ENCODE measurements around the gene HHAT. TPM values are rescaled to one million over a fixed set of nuclear protein-coding genes. Genes with fewer than 3 reads are reported as not detected.

The HHAT gene
- polyA plus RNA-seq, 2 of the 4 experiments (the other 2 are of a cell fraction): 3.8 to 4.5 TPM

DNA sequence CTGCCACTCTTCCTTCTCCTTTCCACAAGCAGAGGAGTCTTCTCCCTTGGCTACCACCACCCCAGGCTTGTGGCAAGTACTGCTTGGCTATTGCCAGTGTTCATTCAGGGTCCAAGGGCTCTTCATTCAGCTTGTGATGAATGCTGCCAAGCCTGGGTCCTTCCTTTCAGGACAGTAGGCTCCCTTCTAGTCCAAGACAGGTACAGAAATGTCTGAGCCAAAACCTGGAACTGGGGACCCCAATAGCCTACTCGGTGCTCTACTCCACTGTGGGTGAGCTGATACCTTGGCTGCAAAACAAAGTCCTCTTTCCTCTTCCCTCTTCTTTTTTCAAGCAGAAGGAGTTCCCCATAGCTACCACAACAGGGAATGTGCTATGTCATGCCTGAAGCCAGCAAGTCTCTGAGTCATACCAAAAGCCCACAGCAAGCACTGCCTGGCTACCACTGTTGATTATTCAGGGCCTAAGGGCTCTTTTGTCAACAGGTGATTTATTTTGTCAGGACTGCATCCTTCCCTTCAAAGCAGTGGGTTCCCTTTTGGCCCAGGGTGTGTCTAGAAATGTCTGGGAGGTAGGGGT, 268.9 kb downstream of the HHAT start:
- TF ChIP-seq, protein P1, sequence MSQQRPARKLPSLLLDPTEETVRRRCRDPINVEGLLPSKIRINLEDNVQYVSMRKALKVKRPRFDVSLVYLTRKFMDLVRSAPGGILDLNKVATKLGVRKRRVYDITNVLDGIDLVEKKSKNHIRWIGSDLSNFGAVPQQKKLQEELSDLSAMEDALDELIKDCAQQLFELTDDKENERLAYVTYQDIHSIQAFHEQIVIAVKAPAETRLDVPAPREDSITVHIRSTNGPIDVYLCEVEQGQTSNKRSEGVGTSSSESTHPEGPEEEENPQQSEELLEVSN (IDR thresholded peaks at IDR 0.05; ENCODE audit: borderline replicate concordance, low read depth): peak; percentile 21; the same call in 1 of the 2 replicates
- peak; percentile 93 for TF ChIP-seq NFE2L2 (conservative IDR thresholded peaks at IDR 0.05; ENCODE audit: low read length)
- TF ChIP-seq, protein P2, sequence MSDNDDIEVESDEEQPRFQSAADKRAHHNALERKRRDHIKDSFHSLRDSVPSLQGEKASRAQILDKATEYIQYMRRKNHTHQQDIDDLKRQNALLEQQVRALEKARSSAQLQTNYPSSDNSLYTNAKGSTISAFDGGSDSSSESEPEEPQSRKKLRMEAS (IDR thresholded peaks at IDR 0.05): peak; percentile 71
- TF ChIP-seq SMC3 (IDR thresholded peaks at IDR 0.05): peak; percentile 28; the same call in 1 of the 3 replicates
- no peak; the same call in 1 of the 2 replicates for TF ChIP-seq FOSL2 (IDR thresholded peaks at IDR 0.05)
- TF ChIP-seq FOSL2 (CRISPR knock-in tag; IDR thresholded peaks at IDR 0.05): peak; percentile 82
- TF ChIP-seq, protein P3, sequence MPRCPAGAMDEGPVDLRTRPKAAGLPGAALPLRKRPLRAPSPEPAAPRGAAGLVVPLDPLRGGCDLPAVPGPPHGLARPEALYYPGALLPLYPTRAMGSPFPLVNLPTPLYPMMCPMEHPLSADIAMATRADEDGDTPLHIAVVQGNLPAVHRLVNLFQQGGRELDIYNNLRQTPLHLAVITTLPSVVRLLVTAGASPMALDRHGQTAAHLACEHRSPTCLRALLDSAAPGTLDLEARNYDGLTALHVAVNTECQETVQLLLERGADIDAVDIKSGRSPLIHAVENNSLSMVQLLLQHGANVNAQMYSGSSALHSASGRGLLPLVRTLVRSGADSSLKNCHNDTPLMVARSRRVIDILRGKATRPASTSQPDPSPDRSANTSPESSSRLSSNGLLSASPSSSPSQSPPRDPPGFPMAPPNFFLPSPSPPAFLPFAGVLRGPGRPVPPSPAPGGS (IDR thresholded peaks at IDR 0.05): no peak
- TF ChIP-seq MAFK (IDR thresholded peaks at IDR 0.05; ENCODE audit: partially characterized antibody): peak; percentile 99
- no peak for TF ChIP-seq BHLHE40 (IDR thresholded peaks at IDR 0.05; ENCODE audit: low read depth, low read length)
- TF ChIP-seq RAD21 (conservative IDR thresholded peaks at IDR 0.05 in 1 of 2, IDR thresholded peaks at IDR 0.05 in 1 of 2): 0 out of 5 replicates have a peak, but pooled peaks of 1 of the 2 experiments have one; percentile 9
- peaks cover 8% of the 10 kb centered on the region; the same call in 2 of the 3 replicates for H3K9me3 ChIP-seq
- peak; percentile 68 to 97 for DNase-seq (ENCODE audit: low read depth in 1 of 2, low spot score in 1 of 2)
- H3K27ac ChIP-seq: peak overlapping the region; percentile 100
- ChIA-PET POLR2A (interaction anchor here (0.7 to 1.4 kb wide), 4 partner anchors 11 to 224 kb away, joined by 3 to 5 read pairs (median 4); no protein-coding TSS in a partner anchor), CTCF (interaction anchor here (0.7 to 3.6 kb wide), 11 partner anchors 11 to 538 kb away, joined by 3 to 19 read pairs (median 3); partner anchors contain the start of gene KCNH1)
- no peak overlapping the region for H3K4me3 ChIP-seq
- WGBS (ENCODE audit: missing lambda C conversion rate): 0% methylated on average over 1 of the region's 1 CpG
- H3K4me1 ChIP-seq: peaks cover 40% of the 10 kb centered on the region
- FAIRE-seq: peak; percentile 99
- H3K4me2 ChIP-seq: peak overlapping the region; percentile 73
- peak; percentile 97 to 98 for ATAC-seq

DNA sequence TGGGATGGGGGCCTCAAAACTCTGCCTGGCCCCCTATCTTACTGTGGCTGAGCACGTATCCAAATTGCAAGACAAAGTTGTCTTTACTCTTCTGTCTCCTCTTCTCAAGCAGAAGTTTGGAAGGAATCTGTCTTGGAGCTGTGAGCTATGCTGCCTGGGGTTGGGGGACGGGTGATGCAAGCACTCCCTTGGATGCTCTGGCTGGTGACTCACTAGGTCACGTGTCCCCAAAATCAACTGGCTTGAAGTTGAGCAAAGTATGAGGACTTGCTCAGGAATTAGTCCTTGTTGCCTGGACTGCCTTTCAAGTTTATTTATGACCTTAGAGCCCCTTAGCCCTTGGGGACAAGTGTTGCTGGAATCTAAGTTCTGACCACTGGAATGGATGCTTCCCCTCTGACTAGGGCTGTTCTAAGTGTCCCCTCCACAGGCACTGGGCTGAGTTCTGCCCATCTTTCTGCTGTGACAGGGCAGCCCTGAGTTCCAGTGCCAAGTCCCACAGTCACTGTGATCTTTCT, 269.5 kb downstream of the HHAT start:
- peaks cover 8% of the 10 kb centered on the region; the same call in 2 of the 3 replicates for H3K9me3 ChIP-seq
- no peak for FAIRE-seq
- ATAC-seq: peak; percentile 90 to 95
- H3K4me3 ChIP-seq: no peak overlapping the region; the same call in 2 of the 3 replicates
- peak overlapping the region; percentile 100 for H3K27ac ChIP-seq
- peaks cover 40% of the 10 kb centered on the region for H3K4me1 ChIP-seq
- ChIA-PET POLR2A (interaction anchor here (0.7 to 1.4 kb wide), 4 partner anchors 11 to 224 kb away, joined by 3 to 5 read pairs (median 4); no protein-coding TSS in a partner anchor), CTCF (interaction anchor here (0.7 to 3.6 kb wide), 10 partner anchors 12 to 538 kb away, joined by 3 to 19 read pairs (median 6); partner anchors contain the start of gene KCNH1)
- H3K4me2 ChIP-seq: peak overlapping the region; percentile 73
- WGBS (ENCODE audit: missing lambda C conversion rate): 2% methylated on average over 3 of the region's 3 CpGs
- peak; percentile 66 to 98 for DNase-seq (ENCODE audit: low read depth in 1 of 2, low spot score in 1 of 2)
- TF ChIP-seq FOXS1 (CRISPR knock-in tag; IDR thresholded peaks at IDR 0.05): no peak; the same call in 1 of the 2 replicates
- TF ChIP-seq HEYL (CRISPR knock-in tag; IDR thresholded peaks at IDR 0.05): no peak
- TF ChIP-seq, protein P4, sequence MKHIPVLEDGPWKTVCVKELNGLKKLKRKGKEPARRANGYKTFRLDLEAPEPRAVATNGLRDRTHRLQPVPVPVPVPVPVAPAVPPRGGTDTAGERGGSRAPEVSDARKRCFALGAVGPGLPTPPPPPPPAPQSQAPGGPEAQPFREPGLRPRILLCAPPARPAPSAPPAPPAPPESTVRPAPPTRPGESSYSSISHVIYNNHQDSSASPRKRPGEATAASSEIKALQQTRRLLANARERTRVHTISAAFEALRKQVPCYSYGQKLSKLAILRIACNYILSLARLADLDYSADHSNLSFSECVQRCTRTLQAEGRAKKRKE (CRISPR knock-in tag; IDR thresholded peaks at IDR 0.05; ENCODE audit: low read depth): peak; percentile 35; the same call in 1 of the 2 replicates
- no peak for TF ChIP-seq HDAC2 (IDR thresholded peaks at IDR 0.05)
- TF ChIP-seq HOXA7 (CRISPR knock-in tag; IDR thresholded peaks at IDR 0.05): no peak
- TF ChIP-seq, protein P5, sequence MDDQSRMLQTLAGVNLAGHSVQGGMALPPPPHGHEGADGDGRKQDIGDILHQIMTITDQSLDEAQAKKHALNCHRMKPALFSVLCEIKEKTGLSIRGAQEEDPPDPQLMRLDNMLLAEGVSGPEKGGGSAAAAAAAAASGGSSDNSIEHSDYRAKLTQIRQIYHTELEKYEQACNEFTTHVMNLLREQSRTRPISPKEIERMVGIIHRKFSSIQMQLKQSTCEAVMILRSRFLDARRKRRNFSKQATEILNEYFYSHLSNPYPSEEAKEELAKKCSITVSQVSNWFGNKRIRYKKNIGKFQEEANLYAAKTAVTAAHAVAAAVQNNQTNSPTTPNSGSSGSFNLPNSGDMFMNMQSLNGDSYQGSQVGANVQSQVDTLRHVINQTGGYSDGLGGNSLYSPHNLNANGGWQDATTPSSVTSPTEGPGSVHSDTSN (IDR thresholded peaks at IDR 0.05): peak; percentile 72
- TF ChIP-seq GATA3 (IDR thresholded peaks at IDR 0.05; ENCODE audit: borderline replicate concordance): peak; percentile 86
- TF ChIP-seq SMC3 (IDR thresholded peaks at IDR 0.05): peak; percentile 36; the same call in 1 of the 3 replicates
- TF ChIP-seq MAFK (IDR thresholded peaks at IDR 0.05; ENCODE audit: partially characterized antibody): no peak
- peak; percentile 89 to 98 for TF ChIP-seq CEBPB (IDR thresholded peaks at IDR 0.05)
- TF ChIP-seq SREBF2 (IDR thresholded peaks at IDR 0.05): no peak
- TF ChIP-seq BHLHE40 (IDR thresholded peaks at IDR 0.05; ENCODE audit: low read depth, low read length): no peak; the same call in 1 of the 2 replicates
- TF ChIP-seq EP300 (IDR thresholded peaks at IDR 0.05): peak; percentile 82 to 90; a peak in 4 of 5 replicates
- TF ChIP-seq FOSL2 (IDR thresholded peaks at IDR 0.05): peak; percentile 88
- peak; percentile 95 for TF ChIP-seq FOSL2 (CRISPR knock-in tag; IDR thresholded peaks at IDR 0.05)
- TF ChIP-seq ESRRA (IDR thresholded peaks at IDR 0.05; ENCODE audit: borderline replicate concordance, low read length): 0 out of 2 replicates have a peak, but pooled peaks have one; percentile 8
- TF ChIP-seq, protein P6, sequence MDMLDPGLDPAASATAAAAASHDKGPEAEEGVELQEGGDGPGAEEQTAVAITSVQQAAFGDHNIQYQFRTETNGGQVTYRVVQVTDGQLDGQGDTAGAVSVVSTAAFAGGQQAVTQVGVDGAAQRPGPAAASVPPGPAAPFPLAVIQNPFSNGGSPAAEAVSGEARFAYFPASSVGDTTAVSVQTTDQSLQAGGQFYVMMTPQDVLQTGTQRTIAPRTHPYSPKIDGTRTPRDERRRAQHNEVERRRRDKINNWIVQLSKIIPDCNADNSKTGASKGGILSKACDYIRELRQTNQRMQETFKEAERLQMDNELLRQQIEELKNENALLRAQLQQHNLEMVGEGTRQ (IDR thresholded peaks at IDR 0.05): peak; percentile 95
- peak; percentile 95 for TF ChIP-seq JUNB (IDR thresholded peaks at IDR 0.05)
- no peak for TF ChIP-seq ZNF302 (CRISPR knock-in tag; IDR thresholded peaks at IDR 0.05)
- peak in 1 of 2 experiments; percentile 44; a peak in 4 of 5 replicates for TF ChIP-seq RAD21 (conservative IDR thresholded peaks at IDR 0.05 in 1 of 2, IDR thresholded peaks at IDR 0.05 in 1 of 2)
- no peak for TF ChIP-seq RFX5 (IDR thresholded peaks at IDR 0.05)
- TF ChIP-seq, protein P7, sequence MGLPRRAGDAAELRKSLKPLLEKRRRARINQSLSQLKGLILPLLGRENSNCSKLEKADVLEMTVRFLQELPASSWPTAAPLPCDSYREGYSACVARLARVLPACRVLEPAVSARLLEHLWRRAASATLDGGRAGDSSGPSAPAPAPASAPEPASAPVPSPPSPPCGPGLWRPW (IDR thresholded peaks at IDR 0.05): peak; percentile 67; the same call in 1 of the 2 replicates
- peak; percentile 72; the same call in 1 of the 2 replicates for TF ChIP-seq NPAS2 (CRISPR knock-in tag; IDR thresholded peaks at IDR 0.05; ENCODE audit: borderline replicate concordance)
- TF ChIP-seq, protein P3 (IDR thresholded peaks at IDR 0.05): peak; percentile 88
- TF ChIP-seq HOXB13 (CRISPR knock-in tag; IDR thresholded peaks at IDR 0.05; ENCODE audit: low read depth): no peak; the same call in 1 of the 2 replicates
